Panc1 (cell line): ENCODE data around the gene TSC2.

Source experiments
- SIN3A ChIP-seq: IDR thresholded peaks from 2 replicates; pipeline ENCODE4 v1.6.1; 2012; ENCODE audit warnings: low read depth, mild to moderate bottlenecking, low read length, moderate library complexity, borderline replicate concordance; ENCODE audit not compliant: insufficient read depth
- TF ChIP-seq, protein P1 (sequence below): fragments of 450-650 bp; IDR thresholded peaks from 2 replicates; pipeline ENCODE4 v1.5.1; 2017; ENCODE audit warnings: mild to moderate bottlenecking
- TF ChIP-seq, protein P2 (sequence below), 2 experiments: IDR thresholded peaks; 2 replicates each; pipeline ENCODE4 v1.6.1; 2011 to 2012; ENCODE audit warnings: low read depth in 2 of 2, control low read depth in 1 of 2, low read length in 1 of 2, mild to moderate bottlenecking in 1 of 2, moderate library complexity in 1 of 2; ENCODE audit not compliant: insufficient read depth in 1 of 2

DNA sequence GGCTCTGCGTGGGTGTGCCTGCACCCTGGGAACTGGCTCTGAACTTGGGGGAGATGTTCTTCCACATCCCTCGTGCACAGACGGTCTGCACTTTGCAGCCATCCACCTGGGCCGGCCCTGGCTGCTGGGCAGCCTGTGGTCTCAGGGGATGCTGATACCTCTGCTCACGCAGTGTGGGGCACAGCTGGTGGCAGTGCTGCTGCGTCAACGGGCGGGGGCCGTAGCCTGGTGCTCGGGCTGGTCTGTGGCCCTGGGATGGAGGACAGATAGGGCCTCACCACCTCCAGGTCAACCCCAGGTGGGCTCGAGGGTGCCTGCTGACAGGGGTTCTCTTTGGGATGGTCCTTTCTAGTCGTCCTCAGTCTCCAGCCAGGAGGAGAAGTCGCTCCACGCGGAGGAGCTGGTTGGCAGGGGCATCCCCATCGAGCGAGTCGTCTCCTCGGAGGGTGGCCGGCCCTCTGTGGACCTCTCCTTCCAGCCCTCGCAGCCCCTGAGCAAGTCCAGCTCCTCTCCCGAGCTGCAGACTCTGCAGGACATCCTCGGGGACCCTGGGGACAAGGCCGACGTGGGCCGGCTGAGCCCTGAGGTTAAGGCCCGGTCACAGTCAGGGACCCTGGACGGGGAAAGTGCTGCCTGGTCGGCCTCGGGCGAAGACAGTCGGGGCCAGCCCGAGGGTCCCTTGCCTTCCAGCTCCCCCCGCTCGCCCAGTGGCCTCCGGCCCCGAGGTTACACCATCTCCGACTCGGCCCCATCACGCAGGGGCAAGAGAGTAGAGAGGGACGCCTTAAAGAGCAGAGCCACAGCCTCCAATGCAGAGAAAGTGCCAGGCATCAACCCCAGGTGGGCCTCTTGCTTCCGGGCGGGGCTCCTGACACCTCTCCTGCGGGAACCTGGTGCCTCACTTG is 36.3 kb downstream of the TSC2 start:
- TF ChIP-seq, protein P1, sequence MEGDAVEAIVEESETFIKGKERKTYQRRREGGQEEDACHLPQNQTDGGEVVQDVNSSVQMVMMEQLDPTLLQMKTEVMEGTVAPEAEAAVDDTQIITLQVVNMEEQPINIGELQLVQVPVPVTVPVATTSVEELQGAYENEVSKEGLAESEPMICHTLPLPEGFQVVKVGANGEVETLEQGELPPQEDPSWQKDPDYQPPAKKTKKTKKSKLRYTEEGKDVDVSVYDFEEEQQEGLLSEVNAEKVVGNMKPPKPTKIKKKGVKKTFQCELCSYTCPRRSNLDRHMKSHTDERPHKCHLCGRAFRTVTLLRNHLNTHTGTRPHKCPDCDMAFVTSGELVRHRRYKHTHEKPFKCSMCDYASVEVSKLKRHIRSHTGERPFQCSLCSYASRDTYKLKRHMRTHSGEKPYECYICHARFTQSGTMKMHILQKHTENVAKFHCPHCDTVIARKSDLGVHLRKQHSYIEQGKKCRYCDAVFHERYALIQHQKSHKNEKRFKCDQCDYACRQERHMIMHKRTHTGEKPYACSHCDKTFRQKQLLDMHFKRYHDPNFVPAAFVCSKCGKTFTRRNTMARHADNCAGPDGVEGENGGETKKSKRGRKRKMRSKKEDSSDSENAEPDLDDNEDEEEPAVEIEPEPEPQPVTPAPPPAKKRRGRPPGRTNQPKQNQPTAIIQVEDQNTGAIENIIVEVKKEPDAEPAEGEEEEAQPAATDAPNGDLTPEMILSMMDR, result no peak
- TF ChIP-seq SIN3A, result no peak
- TF ChIP-seq, protein P2, sequence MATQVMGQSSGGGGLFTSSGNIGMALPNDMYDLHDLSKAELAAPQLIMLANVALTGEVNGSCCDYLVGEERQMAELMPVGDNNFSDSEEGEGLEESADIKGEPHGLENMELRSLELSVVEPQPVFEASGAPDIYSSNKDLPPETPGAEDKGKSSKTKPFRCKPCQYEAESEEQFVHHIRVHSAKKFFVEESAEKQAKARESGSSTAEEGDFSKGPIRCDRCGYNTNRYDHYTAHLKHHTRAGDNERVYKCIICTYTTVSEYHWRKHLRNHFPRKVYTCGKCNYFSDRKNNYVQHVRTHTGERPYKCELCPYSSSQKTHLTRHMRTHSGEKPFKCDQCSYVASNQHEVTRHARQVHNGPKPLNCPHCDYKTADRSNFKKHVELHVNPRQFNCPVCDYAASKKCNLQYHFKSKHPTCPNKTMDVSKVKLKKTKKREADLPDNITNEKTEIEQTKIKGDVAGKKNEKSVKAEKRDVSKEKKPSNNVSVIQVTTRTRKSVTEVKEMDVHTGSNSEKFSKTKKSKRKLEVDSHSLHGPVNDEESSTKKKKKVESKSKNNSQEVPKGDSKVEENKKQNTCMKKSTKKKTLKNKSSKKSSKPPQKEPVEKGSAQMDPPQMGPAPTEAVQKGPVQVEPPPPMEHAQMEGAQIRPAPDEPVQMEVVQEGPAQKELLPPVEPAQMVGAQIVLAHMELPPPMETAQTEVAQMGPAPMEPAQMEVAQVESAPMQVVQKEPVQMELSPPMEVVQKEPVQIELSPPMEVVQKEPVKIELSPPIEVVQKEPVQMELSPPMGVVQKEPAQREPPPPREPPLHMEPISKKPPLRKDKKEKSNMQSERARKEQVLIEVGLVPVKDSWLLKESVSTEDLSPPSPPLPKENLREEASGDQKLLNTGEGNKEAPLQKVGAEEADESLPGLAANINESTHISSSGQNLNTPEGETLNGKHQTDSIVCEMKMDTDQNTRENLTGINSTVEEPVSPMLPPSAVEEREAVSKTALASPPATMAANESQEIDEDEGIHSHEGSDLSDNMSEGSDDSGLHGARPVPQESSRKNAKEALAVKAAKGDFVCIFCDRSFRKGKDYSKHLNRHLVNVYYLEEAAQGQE (IDR thresholded peaks at IDR 0.05; ENCODE audit: insufficient read depth in 1 of 2, low read depth in 2 of 2, low read length in 1 of 2), result no peak
